ENCODE measurements around the gene NAIF1.
"Not testable (repeated sequence)": the region's sequence is repeated elsewhere in the genome, so short reads cannot be mapped to it uniquely, and the experiment has no call there.

The NAIF1 gene, protein sequence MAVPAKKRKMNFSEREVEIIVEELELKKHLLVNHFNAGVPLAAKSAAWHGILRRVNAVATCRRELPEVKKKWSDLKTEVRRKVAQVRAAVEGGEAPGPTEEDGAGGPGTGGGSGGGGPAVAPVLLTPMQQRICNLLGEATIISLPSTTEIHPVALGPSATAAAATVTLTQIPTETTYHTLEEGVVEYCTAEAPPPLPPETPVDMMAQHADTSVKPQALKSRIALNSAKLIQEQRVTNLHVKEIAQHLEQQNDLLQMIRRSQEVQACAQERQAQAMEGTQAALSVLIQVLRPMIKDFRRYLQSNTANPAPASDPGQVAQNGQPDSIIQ

DNA sequence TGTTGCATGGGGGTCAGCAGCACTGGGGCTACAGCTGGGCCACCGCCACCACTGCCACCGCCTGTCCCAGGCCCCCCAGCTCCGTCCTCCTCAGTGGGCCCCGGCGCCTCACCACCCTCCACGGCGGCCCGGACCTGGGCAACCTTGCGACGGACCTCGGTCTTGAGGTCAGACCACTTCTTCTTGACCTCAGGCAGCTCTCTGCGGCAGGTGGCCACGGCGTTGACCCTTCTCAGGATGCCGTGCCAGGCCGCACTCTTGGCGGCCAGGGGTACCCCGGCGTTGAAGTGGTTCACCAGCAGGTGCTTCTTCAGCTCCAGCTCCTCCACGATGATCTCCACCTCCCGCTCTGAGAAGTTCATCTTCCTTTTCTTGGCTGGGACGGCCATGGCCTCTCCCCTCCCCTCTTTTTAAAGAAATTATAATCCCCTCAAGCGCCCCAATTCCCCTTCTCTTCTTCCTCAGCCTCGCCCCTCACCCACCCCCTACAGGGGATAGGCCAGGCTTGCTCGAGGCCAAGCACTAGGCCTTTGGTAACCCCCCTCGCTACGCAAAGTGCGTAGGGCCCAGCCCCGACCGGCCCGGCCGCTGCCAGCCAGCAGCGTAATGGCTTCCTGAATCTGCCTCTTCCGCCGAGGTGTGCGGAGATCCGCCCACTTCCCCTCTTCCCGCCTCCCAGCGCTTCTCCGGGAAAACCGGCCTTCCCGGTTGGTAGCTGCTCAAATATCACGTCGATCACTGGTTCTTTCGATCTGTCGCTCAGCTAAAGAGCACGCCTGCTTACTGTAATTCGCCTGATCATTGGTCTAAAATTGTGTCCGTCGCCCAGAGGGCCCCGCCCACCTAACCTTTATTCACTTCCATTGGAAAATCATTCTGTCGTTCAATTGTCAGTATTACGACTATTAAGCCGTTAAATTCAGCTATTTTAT is at the start of gene NAIF1:
NAIF1 (minus strand) TSS at position 608 of the 932 bp plus-strand sequence; CDS start at position 389, 219 bp downstream.
- peak; percentile 98 for FAIRE-seq

DNA sequence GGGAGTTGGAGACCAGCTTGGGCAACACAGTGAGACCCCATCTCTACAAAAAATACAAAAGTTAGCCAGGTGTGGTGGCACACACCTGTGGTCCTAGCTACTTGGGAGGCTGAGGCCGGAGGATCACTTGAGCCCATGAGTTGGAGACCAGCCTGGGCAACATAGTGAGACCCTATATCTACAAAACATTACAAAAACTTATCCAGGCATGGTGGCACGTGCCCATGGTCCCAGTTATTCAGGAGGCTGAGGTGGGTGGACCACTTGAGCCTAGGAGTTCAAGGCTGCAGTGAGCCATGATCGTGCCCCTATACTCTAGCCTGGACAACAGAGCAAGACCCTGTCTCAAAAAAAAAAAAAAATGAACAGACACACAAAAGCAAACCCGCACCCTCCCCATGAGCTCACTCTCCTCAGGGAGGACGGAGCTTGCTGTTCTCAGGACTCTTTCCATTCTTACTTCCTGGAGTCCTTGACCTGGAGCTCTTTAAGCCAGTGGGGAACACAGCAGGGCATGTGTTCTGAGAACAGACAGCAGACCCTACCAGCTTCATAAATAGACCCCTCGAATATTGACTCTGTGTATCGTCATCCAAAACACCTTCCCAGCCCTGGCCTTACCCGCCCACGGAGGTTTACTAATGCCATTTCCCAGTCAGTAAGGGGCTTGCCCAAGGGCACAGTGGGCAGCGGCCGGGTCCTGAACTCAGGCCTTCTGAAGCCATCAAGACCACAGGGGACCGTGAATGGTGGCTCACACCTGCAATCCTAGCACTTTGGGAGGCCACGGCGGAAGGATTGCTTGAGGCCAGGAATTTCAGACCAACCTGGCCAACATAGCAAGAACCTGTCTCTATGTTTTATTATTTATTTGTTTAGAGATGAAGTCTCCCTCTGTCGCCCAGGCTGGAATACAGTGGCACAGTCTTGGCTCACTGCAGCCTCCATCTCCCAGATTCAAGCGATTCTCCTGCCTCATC is 49.3 kb upstream of the NAIF1 start:
- no peak for FAIRE-seq

DNA sequence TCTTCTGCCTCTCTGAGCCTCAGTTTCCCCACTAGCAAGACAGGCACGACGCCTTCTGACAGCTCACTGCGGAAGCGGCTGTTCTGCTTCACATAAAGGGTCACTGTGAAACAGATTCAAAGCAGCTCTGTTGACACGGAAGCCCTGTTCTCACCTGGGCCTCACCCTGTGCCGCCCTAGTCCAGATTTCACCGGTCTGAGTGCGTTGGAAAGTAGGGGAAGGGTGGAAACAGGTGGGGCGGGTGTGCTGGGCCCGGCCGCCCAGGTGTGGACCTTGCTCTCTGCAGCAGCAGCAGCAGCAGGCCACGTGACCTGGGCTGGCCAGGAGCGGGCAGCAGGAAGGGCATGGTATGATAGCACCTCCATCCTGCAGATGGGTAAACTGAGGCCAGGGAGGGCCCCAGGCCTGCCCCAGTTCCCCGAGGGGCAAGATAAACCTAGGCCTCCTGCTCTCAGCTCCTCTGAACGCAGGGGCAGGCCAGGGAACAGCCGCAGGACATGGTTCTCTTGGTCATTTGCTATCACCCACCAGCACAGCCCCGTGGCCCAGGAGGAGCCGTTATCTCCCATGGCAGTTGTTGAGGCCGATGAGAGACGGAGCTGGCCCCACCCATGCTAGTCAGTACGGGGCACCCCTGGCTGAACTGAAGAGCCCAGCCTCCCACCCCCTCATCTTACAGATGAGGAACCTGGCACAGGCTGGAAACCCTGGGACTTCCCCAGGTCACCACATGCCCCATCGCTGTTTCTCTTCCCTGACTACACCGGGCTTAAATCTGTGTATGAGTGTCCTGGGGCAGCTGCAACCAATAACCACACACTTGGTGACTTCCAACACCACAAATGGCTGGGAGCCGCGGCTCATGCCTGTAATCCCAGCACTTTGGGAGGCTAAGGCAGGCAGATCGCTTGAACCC is 48.3 kb upstream of the NAIF1 start:
- no peak for FAIRE-seq

DNA sequence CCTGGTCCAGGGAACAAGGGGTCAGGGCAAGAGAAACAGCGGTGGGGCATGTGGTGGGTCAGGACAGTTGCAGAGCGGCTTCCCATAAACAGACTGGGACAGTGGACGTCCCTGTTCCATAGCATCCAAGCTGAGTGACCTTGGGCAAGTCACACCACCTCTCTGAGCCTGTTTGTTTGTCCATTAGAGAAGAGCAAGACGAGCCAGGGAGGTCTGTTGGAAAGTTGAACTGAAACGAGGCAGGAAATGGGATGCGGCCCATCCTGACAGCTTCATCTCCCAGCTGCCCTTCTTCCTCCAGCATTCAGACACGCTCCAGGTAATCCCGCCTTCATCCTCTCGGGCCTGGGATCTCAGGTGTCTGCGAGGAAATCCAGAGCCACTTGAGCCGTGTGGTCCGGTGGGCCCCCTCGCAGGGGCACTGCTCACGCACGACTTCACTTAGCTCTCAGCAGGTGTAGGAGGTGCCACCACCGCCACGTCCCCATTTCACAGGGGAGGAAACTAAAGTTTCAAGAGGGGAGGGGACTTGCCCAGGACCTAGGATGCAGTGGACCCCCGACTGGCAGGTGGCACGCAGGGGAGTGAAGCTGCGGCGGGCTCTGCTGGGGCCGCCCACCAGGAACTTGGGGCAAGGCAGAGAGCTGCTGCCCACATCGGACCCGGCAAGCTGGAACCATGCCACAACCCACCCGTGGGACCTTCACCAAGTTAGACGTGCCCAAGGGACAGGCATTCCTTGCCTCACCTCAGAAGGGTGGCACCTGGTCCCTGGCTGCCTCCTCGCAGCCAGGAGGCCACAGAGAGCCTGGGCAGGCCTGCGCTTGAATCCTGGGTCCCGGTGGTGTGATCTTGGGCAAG is 47.4 kb upstream of the NAIF1 start:
- no peak for FAIRE-seq

DNA sequence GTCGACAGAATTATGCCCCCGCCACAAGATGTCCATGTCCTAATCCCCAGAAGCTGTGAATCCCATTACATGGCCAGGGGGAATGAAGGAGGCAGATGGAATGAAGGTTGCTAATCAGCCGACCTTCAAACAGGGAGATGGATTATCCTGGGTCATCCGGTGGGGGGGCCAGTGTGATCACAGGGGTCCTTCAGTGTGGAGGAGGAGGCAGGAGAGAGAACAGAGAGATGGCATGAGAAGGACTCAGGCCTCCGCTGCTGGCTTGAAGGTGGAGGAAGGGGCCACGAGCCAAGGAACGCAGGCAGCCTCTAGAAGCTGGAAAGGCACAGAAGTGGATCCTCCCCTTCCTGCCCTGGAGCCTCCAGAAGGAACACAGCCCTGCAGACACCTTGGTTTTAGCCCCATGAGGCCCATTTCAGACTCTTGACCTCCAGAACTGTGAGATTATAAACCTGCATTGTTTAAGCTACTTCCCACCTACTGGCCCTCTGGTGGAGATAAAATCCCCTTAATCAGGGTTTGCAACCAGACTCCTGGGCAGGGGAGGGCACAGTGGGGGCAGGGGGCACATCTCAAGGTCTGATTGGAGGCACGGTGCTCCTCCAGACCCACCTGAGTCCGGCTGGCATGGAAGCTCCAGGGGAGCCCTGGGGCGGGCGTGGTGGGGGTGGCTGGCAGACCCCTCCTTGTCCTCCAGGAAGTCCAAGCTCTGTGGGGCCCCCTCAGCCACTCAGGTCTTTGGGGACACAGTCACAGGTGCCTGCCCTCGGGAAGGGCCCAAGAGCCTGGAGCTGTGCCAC is 46.6 kb upstream of the NAIF1 start:
- no peak for FAIRE-seq

DNA sequence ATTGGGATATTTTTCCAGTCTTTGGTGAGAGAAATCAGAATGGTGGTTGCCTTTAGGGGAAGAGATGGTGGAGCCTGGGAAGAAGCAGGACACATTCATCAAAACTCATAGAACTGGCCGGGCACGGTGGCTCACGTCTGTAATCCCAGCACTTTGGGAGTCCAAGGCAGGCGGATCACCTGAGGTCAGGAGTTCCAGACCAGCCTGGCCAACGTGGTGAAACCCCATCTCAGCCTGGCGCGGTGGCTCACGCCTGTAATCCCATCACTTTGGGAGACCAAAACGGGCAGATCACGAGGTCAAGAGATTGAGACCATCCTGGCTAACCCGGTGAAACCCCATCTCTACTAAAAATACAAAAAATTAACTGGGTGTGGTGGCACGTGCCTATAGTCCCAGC is 44.6 kb upstream of the NAIF1 start:
- FAIRE-seq, result not testable (repeated sequence)

DNA sequence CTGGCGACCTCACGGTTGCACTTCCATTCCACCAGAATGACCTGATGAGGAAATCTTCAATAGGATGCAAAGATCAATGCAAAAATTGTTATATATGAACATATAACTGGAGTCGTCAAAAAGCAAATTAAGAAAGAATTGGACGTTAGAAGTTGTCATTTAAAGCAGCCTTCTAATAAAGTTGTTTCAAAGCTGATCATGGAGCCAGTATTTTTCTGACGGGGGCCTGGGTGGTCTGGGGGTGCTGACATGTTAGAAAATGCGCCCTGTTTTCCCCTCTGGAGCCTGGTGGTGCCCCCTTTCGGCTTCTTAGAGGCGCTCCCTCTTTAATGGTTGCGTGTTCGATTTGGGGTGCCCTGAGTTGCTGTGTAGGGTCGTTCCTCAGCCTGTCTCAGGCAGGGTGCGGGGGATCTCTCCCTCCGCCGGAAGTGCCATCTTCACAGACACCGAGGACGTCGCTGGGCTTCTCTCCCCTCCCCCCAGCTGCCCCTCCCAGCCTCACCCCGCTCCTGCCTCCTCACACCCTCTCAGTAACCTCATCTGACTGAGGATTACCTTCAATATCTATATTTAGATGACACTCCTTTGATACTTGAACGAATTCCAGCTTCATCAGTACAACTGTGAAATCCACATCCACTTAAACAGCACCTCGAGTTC is 42.1 kb upstream of the NAIF1 start:
- no peak for FAIRE-seq

DNA sequence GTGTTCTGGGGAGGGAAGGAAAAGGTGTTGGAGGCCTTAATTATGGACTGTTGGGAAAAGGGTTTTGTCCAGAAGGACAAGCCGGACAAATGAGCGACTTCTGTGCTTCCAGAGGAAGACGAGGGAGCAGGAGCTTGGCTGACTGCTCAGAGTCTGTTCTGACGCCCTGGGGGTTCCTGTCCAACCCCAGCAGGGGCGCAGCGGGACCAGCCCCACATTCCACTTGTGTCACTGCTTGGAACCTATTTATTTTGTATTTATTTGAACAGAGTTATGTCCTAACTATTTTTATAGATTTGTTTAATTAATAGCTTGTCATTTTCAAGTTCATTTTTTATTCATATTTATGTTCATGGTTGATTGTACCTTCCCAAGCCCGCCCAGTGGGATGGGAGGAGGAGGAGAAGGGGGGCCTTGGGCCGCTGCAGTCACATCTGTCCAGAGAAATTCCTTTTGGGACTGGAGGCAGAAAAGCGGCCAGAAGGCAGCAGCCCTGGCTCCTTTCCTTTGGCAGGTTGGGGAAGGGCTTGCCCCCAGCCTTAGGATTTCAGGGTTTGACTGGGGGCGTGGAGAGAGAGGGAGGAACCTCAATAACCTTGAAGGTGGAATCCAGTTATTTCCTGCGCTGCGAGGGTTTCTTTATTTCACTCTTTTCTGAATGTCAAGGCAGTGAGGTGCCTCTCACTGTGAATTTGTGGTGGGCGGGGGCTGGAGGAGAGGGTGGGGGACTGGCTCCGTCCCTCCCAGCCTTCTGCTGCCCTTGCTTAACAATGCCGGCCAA is 41.3 kb upstream of the NAIF1 start:
- FAIRE-seq, result no peak

DNA sequence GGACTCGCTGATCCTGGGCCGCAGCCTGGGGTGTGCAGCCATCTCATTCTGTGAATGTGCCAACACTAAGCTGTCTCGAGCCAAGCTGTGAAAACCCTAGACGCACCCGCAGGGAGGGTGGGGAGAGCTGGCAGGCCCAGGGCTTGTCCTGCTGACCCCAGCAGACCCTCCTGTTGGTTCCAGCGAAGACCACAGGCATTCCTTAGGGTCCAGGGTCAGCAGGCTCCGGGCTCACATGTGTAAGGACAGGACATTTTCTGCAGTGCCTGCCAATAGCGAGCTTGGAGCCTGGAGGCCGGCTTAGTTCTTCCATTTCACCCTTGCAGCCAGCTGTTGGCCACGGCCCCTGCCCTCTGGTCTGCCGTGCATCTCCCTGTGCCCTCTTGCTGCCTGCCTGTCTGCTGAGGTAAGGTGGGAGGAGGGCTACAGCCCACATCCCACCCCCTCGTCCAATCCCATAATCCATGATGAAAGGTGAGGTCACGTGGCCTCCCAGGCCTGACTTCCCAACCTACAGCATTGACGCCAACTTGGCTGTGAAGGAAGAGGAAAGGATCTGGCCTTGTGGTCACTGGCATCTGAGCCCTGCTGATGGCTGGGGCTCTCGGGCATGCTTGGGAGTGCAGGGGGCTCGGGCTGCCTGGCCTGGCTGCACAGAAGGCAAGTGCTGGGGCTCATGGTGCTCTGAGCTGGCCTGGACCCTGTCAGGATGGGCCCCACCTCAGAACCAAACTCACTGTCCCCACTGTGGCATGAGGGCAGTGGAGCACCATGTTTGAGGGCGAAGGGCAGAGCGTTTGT is 40.5 kb upstream of the NAIF1 start:
- no peak for FAIRE-seq

DNA sequence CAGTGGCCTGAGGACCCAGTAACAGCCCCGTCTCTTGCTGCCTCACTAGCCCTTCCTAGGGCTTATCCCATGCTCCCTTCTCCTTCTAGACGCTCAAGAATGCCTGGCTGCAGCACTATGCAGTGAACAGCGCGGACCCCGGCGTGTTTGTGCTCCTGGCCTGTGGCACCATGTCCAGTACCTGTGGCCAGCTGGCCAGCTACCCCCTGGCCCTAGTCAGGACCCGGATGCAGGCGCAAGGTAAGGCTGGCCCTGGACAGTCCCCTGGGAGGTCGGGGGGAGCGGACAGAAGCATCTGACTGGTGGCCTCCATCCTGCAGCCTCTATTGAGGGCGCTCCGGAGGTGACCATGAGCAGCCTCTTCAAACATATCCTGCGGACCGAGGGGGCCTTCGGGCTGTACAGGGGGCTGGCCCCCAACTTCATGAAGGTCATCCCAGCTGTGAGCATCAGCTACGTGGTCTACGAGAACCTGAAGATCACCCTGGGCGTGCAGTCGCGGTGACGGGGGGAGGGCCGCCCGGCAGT is 39.9 kb upstream of the NAIF1 start:
- no peak for FAIRE-seq

DNA sequence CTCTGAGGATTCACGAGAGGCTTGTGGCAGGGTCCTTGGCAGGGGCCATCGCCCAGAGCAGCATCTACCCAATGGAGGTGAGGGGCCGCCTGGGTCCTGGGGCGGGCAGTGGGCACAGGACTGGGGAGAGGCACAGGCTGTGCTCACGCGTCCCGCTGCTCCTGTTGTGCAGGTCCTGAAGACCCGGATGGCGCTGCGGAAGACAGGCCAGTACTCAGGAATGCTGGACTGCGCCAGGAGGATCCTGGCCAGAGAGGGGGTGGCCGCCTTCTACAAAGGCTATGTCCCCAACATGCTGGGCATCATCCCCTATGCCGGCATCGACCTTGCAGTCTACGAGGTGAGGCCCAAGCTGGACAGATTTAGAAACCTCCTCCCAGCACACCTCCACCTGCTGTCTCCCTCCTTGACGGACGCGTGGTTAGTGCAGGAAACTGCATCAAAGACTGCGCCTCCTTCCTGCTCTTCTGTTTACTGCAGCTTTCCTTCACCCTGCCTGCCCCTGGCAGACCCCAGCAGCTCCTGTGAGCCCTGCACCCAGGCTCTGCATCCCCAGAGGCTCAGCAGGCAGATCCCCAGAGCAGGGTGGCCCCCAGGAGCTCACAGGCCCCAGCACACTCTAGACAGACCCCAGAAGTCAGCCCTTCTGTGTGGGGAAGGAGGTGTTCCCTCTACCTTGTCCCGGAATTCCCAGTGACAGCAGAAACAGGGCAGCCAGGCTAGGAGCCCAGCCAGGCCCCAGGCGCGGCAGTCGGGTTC is 39.2 kb upstream of the NAIF1 start:
- no peak for FAIRE-seq

DNA sequence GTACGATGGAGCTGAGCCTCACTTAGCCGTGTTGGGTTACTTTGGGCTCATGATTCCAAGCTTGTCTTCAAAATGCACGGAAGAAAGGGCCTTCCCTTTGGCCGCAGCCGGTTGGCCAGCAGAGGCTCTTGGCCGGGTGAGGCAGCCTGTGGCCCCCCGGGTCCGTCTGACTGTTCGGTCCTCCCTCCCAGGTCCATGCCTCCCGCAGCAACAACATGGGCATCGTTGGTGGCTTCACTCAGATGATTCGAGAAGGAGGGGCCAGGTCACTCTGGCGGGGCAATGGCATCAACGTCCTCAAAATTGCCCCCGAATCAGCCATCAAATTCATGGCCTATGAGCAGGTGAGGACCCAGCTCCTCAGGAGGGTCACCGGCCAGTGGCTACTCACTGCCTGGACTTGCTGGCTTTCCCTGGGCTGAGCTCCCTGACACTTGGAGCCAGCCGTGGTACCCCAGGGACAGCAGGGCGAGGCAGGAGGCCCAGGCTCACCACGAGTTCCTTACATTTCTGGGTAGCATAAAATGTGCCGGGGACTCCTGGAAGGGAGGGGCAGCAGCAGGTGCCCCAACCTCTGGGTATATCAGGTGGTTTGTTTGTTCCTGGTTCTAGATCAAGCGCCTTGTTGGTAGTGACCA is 38.5 kb upstream of the NAIF1 start:
- no peak for FAIRE-seq

DNA sequence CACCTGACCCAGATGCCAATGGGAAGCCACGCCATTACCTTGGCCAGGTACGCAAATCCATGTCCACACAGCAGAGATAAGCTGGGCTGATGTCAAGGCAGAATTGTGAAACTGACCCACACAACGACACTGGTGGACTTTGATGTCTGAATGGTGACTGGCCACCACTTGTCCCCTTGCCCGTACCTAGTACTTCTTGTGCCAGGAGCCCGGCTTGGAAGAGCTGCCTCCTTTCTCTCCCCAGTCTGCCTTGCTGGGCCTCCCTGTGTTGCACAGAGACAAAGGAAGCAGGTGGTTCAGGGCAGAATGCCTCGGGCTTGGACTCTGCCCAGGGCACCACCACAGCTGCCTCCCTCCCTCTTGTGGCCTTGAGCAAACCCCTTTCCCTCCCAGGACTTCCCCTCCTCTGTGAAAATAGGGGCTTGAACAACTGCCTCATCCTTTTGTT is 37.1 kb upstream of the NAIF1 start:
- no peak for FAIRE-seq

DNA sequence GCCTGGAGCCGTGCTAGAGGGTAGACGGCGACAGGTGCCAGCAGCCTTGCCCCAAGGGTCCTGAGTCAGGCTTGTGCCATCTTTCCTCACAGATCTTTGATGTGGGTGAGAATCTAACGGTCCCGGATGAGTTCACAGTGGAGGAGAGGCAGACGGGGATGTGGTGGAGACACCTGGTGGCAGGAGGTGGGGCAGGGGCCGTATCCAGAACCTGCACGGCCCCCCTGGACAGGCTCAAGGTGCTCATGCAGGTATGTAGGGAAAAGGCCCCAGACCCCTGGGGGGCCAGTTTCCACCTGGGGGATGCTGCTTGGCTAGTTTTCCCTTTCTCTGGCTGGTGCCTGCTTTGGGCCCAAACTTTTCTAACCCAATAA is 36.5 kb upstream of the NAIF1 start:
- no peak for FAIRE-seq

DNA sequence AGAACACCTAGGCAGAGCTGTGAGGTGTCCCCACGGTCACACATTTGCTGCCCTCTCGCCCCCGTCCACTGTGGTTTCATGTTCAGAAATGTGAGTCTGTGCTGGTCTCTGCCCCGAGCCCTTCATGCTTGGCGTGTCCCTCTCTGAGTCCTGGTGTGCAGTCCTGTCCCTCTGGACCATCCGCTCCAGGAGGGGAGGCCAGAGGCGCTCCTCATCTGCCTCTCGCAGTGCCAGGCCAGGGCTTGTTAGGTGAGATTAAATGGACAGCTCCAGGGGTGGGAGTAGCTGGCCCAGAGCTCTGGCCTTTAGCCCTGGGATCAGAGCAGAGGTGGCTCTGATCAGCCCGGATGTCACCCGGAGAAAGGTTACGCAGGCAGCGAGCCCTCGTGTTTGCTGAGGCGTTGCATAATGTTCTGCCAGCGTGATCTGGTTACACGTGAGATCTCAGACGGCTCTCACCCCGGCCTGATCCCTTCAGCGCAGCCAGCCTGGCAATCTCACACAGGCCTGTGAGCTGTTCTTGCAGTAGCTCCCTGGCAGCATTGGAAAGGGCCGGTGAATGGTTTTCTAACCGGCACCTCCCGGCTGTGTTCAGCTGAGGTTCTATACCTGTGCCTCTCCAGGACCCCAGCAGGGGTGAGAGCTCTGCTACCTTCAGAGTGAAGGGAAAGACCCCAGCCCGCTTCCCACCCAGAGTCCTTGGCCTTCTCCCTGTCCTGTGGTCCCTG is 35.9 kb upstream of the NAIF1 start:
- FAIRE-seq, result no peak

All from endometrium (tissue), 2 donors.